ENCODE measurements around the gene TIMM22.

The TIMM22 gene

GRCh38 chr17:1022278-1023024, 25.5 kb downstream of the TIMM22 start:
- no peak for DNase-seq

- no peak for DNase-seq
These were observed 27.1 kb downstream of the TIMM22 start for GRCh38 chr17:1024076-1024475.

- DNase-seq, result no peak
These were observed 29.0 kb downstream of the TIMM22 start for GRCh38 chr17:1025733-1026598.

- no peak for DNase-seq
These were observed 29.7 kb downstream of the TIMM22 start for GRCh38 chr17:1026599-1026975.

- DNase-seq, result no peak
These were observed 30.1 kb downstream of the TIMM22 start for GRCh38 chr17:1027044-1027443.

GRCh38 chr17:1029196-1029921, 32.4 kb downstream of the TIMM22 start:
- DNase-seq, result no peak

GRCh38 chr17:1029922-1030644, 33.2 kb downstream of the TIMM22 start:
- DNase-seq, result no peak

GRCh38 chr17:1030684-1031532, 34.0 kb downstream of the TIMM22 start:
- no peak for DNase-seq

- no peak for DNase-seq
These were observed 34.8 kb downstream of the TIMM22 start for GRCh38 chr17:1031711-1032110.

- no peak for DNase-seq
These were observed 35.5 kb downstream of the TIMM22 start for GRCh38 chr17:1032391-1032790.

- no peak for DNase-seq
These were observed 36.6 kb downstream of the TIMM22 start for GRCh38 chr17:1033503-1033902.

- DNase-seq, result no peak
These were observed 37.8 kb downstream of the TIMM22 start for GRCh38 chr17:1034652-1035210.

GRCh38 chr17:1035546-1036170, 38.7 kb downstream of the TIMM22 start:
- DNase-seq, result no peak

GRCh38 chr17:1036171-1036844, 39.4 kb downstream of the TIMM22 start:
- no peak for DNase-seq

- no peak for DNase-seq
These were observed 39.9 kb downstream of the TIMM22 start for GRCh38 chr17:1036845-1037237.

GRCh38 chr17:1037238-1037879, 40.4 kb downstream of the TIMM22 start:
- no peak for DNase-seq

- no peak for DNase-seq
These were observed 41.7 kb downstream of the TIMM22 start for GRCh38 chr17:1038459-1039122.

- DNase-seq, result no peak
These were observed 42.2 kb downstream of the TIMM22 start for GRCh38 chr17:1039123-1039507.

- DNase-seq, result no peak
These were observed 42.7 kb downstream of the TIMM22 start for GRCh38 chr17:1039511-1040215.
